ENCODE data around the gene SRSF1.

GRCh38 chr17:57980522-57980921, 26.5 kb downstream of the SRSF1 start:
- TF ChIP-seq CTCF (IDR thresholded peaks at IDR 0.05) (no peak), POLR2A (IDR thresholded peaks at IDR 0.05; ENCODE audit: low read depth) (no peak)

Measured in esophagus muscularis mucosa (tissue), 3 donors.